RPMI8226 (cell line): ENCODE data around the gene ABCC5.
"Not testable (repeated sequence)": the region's sequence is repeated elsewhere in the genome, so short reads cannot be mapped to it uniquely, and the experiment has no call there.

Source experiments
- DNase-seq: peaks from one replicate; pipeline ENCODE4 v3.0.0-alpha.2; 2015

Gene ABCC5

DNA sequence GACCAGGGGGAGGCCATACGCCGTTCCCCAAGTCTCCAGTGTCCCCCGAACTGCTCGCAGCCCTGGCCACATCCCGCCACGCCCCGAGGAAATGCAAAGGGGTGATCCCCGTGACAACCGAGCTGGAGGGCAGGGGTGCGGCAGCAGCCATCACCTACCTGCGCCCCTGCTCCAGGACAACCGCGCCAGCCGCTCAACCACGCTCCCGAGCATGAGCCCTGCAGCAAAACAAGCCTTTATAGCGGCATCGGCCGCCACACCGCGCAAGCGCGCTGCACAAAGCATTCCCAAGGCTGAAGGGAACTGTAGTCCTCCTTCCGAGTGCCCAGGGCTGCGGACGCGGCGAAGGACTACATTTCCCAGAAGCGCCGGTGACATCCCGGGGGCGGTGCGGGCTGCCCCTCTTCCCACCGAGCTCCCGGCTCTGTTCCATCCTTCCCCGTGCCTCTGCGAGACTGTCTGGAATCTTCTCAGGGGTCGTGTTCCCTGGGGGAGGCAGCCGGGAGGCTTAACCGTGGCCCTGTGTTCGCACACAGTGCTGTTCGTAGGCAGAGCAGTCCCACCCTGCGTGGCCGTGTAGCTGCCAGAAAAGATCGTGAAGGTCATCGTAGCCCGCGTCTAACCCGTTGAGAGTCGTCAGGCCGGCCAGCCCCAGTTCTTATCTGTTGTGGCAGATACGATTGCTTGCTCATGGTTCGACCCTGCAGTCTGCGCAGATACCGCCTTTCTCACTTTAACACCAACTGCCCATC is at the start of gene ABCC5:
Gene ABCC5, minus strand, starts transcription at position 213 of the 752 bp plus-strand sequence. CDS start 3,492 bp downstream, outside the sequence.
- DNase-seq: peak; percentile 93

DNA sequence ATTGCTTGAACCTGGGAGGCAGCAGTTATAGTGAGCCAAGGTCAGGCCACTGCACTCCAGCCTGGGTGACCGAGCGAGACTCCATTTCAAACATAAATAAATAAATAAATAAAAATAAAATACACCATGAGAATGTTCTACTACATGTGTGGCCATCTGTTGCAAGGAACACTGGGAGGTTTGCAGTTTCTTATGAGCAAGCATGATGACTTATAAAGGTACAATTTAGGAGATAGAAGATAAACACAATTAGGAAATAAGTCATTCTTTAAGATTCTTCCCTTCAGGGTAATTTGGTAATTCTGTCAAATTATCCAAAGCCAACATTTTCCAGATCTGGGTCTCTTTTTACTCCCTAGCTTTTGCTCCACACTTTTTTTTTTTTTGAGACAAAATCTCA is 48.5 kb upstream of the ABCC5 start:
- DNase-seq: no peak

DNA sequence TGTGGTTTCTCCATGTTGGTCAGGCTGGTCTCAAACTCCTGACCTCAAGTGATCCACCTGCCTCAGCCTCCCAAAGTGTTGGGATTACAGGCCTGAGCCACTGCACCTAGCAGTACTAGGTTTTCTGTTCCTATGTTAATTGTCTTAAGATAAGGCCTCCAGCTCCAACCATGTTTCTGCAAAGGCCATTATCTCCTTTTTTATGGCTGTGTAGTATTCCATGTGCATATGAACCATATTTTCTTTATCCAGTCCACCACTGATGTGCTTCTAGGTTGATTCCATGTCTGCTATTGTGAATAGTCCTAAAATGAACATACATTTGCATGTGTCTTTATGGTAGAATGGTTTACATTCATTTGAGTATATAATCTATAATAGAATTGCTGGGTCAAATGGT is 45.0 kb upstream of the ABCC5 start:
- no peak for DNase-seq

DNA sequence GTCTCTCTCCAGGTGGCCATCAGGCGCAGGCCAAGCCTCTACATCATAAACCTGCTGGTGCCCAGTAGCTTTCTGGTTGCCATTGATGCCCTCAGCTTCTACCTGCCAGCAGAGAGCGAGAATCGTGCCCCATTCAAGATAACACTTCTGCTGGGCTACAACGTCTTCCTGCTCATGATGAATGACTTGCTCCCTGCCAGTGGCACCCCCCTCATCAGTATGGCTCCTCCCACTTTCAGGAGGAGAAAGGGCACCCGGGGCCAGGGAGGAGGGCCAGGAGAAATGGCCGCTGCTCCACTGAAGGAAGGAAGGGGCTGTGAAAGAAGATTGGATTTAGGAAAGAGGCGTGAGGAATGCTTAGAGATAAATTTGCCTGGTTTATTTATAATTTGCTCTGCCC is 41.7 kb upstream of the ABCC5 start:
- DNase-seq: no peak

DNA sequence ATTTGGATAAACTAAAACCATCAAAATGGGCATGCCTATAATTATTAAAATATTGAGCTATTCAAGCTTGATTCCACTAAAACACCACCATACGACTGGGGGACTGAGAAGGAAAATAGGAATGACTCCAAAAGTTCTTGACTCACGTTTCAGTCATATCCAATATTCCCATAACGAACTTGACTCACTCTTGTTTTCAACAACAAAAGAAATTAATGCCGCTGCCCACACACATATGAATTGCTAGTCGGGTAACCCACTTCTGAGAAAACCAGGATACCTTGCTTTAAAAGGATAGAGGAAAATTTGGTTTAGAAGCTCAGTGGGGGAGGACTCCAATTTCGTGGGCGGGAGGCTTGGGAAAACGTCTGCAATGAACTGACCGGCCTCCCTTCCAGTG is 40.3 kb upstream of the ABCC5 start:
- DNase-seq: no peak

DNA sequence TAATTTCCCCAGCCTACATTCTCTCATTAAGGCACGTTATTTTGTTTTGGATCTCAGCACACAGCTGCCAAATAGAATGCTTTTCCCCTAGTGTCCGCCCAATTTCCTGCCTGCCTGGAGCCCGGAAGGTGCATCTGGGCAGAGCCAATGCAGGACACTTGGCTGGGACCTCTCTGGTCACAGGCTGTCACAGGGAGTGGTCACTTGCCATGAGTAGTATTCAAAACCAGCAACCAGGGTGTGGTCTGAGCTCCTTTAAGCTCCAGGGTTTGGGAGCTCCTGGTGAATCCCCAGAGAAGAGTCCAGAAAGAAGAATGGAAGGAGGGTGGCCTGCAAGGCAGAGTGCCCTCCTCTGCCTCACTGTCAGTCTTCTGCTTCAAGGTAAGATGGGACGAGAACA is 35.1 kb upstream of the ABCC5 start, which contains the start of gene HTR3C:
Gene HTR3C, plus strand, starts transcription at position 281 of the 400 bp plus-strand sequence. Its CDS starts 34 bp downstream, at position 315.
- DNase-seq: no peak

DNA sequence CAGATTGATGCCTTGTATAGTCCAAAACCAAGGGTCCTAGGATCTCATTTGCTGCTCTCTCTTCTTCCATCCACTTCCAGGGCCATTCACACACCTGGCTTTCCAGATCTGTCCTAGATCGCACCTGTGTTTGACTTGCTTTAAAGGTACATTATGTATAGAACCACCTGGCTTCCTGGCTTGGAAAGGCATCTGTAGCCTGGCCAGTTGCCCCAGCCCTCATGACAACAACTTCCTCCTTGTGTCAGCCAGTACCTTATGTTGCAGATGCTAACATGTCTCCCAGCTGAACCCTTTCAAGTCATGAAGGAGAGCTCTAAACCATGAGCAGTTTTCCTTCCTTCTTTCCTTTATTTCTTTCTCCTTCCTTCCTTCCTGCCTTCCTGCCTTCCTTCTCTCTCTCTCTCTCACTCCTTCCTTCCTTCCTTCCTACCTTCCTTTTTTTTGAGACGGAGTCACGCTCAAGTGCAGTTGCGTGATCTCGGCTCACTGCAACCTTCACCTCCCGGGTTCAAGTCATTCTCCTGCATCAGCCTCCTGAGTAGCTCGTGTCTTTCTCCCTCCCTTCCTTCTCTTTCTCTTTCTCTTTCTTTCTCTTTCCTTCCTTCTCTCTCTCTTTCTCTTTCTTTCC is 32.6 kb upstream of the ABCC5 start:
- peak; percentile 84 for DNase-seq

DNA sequence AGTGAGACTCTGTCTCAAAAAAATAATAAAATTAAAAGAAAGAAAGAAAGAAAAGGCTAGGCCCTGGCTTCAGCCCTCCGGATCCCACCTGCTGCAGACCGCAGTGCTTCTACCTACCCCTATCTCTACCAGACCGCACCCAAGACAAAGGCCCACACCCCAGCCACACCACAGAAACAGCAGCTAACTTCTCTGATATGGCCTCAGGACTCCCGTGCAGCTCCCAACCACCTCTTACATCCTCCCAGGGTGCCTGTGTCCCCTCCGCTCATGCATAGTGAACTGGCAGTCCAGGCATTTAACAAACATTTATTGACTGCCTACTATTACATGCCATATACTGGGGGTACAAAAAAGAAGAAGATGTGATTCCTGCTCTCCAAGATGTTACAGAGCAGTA is 28.3 kb upstream of the ABCC5 start:
- DNase-seq: no peak

DNA sequence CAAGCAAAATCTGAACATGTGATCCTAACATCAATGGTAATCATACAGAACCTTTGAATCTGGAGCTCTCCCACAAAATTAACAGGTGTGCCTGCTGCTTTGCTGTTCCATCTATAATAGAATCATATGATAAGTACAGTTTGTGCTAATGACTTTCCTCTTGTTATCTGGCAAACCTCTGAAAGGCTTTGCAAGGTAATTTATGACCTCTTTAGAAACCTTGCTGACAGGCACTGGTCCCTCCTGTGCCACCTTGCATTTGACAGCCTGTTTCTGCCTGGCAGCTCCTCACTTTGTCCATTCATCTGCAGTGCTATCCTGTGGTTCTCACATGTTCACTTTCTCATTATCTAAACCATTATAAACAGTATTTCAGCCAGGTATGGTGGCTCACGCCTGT is 24.9 kb upstream of the ABCC5 start:
- no peak for DNase-seq

DNA sequence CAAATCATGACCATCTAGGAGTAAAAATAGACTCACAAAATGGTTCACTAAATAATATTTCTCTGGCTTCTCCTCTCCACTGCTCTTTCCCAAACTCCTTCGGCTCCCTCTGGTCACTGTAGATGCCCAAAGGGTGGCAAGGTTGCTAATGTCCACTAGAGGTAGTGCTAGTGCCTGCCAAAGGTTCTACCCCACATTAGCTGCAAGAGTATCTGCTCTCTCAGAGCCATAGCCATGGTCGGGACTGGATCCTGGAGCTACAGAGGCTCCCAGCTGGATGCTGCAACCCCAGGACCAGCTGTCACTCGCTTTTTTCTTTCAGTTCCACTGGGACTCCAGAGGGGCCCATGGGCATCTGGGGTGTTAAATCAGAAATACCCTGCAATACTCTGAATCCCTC is 22.3 kb upstream of the ABCC5 start:
- peak; percentile 40 for DNase-seq

DNA sequence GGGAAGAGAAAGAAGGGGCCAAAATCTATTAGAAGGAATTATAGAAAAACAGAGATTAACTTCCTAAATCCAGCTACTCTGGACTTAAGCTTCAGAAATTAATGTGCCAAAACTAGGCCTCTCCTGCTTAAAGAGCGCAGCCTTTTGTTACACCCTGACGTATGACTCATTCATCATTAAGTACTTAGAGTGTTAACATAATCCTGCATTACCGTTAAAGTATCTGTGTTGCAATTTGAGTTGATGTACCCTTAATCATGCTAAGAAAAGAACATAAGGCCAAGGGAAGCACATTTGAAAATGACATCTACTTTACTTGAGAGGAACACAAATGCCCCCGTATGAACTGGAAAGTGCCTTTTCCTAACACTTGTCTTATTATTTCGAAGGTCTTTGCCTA is 21.7 kb upstream of the ABCC5 start:
- no peak for DNase-seq

DNA sequence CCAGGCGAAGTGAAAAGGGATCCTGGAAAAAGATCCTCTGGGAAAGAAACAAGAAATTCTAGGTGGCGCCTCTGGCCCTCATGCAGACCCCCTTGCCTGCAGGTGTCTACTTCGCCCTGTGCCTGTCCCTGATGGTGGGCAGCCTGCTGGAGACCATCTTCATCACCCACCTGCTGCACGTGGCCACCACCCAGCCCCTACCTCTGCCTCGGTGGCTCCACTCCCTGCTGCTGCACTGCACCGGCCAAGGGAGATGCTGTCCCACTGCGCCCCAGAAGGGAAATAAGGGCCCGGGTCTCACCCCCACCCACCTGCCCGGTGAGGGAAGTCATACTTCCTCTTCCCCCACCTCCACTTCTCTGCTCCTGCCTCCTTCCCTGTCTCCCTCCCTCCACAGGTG is 20.6 kb upstream of the ABCC5 start:
- not testable (repeated sequence) for DNase-seq

DNA sequence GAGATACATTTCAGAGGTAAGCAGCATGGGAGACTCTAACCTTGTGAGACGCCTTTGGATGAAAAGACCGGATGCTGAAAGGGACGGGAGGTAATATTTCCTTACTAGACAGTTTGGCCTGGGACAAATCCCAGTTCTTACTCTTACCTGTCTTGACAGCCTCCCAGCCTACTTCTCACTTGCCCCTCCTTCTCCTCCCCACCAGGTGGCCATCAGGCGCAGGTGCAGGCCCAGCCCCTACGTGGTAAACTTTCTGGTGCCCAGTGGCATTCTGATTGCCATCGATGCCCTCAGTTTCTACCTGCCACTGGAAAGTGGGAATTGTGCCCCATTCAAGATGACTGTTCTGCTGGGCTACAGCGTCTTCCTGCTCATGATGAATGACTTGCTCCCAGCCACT is 20.1 kb upstream of the ABCC5 start:
- DNase-seq: peak; percentile 43

DNA sequence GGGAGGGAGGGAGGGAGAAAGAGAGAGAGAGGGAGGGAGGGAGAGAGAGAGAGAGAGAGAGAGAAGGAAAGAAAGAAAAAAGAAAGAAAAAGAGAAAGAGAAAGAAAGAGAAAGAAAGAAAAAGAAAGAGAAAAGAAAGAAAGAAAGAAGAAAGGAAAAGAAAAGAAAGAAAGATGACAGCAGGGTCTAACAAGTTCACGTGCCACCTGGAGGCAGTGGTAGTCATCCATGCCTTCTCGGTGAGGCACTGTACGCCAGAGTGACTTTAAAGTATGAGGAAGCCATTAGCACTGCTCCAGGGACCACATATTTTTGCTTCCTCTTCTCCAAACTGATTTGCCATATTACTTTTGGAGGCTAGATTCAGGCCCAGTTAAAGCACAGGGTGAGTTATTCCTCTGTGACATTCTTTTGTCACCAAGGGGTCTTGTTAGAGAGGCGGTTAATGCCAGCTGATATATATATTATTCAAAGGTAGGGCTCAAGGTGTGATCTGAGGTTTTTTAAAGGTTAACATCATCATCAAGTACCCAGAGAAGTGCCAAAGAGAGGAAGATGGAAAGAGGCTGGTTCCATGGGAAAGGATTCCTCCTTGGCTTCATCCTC is 13.6 kb upstream of the ABCC5 start, which contains the start of gene HTR3D:
Gene HTR3D, plus strand, starts transcription at position 556 of the 606 bp plus-strand sequence. Its CDS starts 0 bp downstream, at position 556.
- DNase-seq: no peak

DNA sequence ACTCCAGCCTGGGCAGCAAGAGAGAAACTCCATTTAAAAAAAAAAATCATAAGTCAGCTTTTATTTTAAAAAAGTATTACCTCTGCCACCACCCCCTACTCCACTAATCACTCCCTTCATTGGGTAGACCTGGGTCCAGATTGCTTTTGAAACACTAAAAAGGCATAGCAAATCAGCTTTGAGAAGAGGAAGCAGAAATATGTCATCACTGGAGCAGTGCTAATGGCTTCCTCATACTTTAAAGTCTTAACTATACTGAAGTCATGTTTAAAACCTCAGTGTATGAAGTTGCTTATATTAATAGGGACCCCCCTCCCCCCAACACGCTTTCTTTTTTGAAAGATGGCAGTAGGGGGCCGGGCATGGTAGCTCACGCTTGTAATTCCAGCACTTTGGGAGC is 12.9 kb upstream of the ABCC5 start:
- no peak for DNase-seq

DNA sequence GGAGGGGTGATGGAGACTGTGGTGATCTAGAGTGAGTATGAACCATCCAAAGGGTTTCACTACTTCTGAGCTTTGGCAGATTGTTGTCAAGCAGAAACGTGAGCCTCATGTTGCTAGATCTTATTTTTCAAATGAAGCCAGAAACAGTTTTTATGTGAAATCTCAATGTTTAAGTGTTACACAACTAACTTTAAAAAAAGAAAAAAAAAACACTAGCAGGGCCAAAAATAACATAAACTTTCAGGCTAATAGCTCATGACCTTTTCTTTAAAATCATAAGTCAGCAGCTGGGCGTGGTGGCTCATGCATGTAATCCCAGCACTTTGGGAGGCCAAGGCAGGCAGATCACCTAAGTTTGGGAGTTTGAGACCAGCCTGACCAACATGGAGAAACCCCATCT is 11.8 kb upstream of the ABCC5 start:
- no peak for DNase-seq

DNA sequence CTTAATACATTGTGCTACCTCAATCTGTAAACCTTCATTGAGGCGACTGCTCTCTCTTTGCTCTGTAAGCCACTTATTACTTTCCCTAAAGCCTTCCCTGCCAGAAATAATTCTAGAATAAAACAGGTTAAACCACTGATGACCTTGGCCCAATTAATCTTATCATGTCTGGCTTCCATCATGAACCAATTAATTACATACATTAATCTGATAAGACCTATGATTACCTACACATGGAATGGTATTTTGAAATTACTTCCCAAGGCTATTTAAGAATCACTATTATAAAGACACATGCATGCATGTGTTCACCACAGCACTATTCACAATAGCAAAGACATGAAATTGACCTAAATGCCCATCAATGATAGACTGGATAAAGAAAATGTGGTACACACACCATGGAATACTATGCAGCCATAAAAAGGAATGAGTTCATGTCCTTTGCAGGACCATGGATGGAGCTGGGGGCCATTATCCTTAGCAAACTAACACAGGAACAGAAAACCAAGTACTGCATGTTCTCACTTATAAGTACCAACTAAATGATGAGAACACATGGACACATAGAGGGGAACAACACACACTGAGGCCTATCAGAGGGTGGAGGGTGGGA is 10.7 kb upstream of the ABCC5 start:
- not testable (repeated sequence) for DNase-seq

DNA sequence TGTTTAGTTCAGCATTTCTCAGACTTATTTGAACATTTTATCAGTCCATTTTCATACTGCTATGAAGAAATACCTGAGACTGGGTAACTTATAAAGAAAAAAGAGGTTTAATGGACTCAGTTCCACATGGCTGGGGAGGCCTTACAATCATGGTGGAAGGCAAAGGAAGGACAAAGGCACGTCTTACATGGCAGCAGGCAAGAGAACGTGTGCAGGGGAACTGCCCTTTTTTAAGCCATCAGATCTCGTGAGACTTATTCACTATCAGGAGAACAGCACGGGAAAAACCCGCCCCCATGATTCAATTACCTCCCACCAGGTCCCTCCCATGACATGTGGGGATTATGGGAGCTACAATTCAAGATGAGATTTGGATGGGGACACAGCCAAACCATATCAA is 7.6 kb upstream of the ABCC5 start:
- DNase-seq: not testable (repeated sequence)

DNA sequence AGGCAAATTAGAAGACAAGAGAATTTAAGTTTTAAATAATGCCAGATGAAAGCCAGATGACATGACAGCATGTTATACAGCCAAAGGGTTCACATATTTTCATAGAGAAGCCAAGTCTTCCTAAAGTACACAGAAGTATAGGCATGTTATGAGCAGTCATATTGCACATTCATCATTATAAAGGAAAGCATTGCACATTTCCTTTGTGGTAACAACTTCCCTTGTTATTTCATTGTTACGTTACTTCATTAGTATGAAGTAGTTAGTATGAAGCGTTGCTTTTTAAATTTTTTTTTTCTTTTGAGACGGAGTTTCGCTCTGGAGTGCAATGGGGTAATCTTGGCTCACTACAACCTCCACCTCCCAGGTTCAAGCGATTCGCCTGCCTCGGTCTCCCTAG is 4.6 kb upstream of the ABCC5 start:
- DNase-seq: no peak

DNA sequence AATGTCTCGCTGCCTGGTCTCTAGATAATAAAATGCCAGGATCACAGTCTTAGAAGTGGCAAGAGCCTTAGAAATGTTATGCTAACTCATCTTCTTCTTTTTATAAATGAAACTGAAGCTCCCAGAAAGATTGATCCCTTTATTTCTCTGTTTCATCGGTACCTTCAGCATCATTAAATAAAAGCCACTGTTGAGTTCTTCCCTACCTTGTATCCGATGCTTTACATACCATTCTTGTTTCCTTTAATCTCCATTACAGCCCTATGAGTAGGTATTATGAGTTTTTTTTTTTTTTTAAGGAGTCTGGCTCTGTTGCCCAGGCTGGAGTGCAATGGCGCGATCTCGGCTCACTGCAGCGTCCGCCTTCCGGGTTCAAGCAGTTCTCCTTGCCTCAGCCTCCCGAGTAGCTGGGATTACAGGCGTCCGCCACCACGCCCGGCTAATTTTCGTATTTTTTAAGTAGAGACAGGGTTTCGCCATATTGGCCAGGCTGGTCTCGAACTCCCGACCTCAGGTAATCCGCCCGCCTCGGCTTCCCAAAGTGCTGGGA is 815 bp upstream of the ABCC5 start:
- no peak for DNase-seq

DNA sequence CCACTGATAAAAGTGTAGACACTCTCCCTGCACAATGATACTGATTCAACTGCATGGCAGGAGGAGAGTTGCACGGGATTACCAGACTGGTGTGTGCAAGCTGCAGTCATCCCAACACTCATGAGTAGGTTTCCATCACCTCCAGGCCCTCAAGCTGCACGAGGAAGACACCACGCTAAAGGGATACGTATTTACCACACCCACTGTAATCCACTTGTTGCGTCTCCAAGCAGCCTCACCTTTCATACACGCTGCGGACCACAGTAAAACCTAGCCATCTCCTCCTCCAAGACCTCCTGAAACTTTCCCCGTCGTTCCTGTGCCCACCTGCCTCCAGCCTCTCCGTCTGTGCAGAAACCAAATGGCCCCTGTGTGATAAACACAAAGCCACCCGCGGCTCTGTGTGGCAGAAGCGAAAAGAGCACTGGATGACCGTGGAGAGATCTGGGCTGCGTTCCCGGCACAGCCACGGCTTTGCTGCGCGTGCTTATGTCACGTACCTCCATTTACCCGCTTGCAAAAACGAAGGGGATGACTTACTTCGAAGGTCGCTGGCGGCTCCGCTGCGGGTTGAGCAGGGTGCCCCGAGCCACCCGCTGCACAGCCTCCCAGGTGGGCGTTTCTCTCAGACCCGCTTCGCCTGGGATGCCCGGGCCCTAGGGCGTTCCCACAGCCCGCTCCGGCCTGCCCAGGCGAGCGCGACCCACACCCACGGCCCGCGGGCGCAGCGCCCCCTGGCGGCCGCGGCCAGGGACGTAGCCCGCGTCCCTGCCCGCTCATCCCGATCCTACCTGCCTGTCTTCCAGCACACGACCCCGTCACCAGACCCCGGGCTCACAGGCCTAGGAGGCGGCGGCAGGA is 643 bp downstream of the ABCC5 start:
- DNase-seq: peak; percentile 66

DNA sequence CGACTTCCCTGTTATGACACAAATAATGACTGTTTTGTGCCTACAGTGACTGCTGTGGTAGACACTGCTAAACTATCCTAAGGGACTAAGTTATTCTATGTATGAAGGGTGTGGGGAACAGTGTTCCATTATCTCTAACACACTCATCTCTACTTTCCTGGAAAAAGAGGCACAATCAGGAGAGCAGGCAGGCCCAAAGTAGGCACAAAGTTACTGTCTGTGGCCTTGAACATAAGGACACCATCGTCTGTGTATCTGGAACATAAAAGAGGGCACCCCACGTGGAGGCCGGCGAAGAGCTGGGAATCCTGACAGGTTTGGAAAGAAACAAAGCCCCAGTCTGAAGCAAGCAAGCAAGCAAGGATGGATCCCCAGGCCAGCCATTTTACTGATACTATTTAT is 1.5 kb downstream of the ABCC5 start:
- no peak for DNase-seq
